GM12892 (cell line): Measurements from ENCODE around the gene RASA3.

Experiments
- POLR2A ChIP-seq: IDR thresholded peaks from 2 replicates; pipeline ENCODE4 v1.6.1; 2011; ENCODE audit warnings: low read depth, low read length, control low read depth
- POLR2AphosphoS5 ChIP-seq: IDR thresholded peaks from 2 replicates; pipeline ENCODE4 v1.6.1; 2011; ENCODE audit warnings: low read depth, low read length, control low read depth
- TAF1 ChIP-seq: IDR thresholded peaks from 2 replicates; pipeline ENCODE4 v1.6.1; 2011; ENCODE audit warnings: low read depth, mild to moderate bottlenecking, control low read depth, low read length, borderline replicate concordance

DNA sequence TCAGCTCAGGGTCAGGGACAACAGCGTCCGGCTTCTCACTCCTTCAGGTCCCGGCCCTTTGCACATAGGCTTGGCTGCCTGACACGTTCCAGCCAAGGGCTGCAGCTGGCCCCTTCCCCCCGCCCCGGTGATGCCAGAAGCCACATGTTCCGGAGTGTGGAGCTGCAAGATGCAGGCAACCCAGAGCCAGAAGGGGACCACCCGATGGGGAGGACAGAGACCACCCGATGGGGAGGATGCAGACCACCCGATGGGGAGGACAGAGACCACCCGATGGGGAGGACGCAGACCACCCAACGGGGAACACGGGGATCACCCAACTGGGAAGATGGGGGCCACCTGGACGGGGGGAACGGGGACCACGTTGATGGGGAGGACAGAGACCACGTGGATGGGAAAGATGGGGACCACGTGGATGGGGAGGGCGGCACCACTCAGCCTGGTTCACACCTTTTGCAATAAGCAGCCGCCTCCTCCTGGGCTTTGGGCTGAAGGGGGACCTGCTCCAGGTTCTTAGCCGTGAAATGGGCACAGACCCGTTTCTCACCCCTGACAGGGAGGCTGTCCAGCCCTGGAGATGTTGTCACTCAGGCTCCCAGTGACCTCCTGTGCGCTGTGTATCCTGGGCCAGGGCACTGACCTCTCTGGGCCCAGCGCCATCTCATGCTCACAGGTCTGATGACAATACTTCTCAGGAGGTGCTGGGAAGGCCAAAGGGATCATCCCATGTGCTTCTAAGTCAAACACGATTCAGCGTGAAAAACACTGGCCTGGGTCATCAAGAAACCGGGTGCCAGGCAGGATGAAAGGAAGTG lies 193.1 kb downstream of the RASA3 start:
- TF ChIP-seq POLR2A (no peak), POLR2AphosphoS5 (no peak), TAF1 (no peak)
